Putamen (tissue), 1 donor: ENCODE measurements around the gene BBS1.
A peak's percentile ranks its signal among the peaks of the same experiment; 100 is the strongest.
"Not testable (repeated sequence)": the region's sequence is repeated elsewhere in the genome, so short reads cannot be mapped to it uniquely, and the experiment has no call there.

ENCODE experiments used
- DNase-seq: peaks from one replicate; pipeline ENCODE4 v3.0.0-alpha.2; 2016; ENCODE audit warnings: low spot score

Gene BBS1

DNA sequence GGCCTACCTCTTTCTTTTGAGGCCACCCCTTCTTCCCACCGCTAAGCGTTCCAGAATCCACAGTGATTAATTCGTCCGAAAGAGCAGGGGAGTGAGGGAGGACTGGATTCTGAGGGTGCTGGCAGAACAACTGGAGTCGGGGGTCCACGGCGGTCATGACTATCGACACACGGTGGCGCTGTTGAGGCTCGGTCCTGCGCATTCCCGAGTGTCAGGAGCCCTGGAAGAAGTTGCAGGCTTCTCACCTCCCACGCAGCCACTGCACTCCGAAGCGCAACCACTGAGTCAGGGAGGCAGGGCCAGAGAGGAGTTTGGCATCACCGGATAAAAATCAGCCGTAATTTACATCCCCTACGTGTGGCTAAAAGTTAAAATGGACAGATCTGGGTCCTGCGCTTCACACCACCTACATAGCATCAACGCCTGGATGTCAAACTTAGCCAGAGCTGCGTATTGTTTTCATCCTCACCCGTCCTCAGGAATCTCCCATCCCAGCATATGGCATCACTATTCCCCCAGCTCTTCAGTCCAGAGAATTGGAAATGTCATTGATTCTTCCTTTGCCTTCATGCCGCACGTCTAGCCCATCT, 68.7 kb downstream of the BBS1 start:
- peak; percentile 42 for DNase-seq

- no peak for DNase-seq
These were observed 70.4 kb downstream of the BBS1 start for GRCh38 chr11:66580803-66581202.

DNA sequence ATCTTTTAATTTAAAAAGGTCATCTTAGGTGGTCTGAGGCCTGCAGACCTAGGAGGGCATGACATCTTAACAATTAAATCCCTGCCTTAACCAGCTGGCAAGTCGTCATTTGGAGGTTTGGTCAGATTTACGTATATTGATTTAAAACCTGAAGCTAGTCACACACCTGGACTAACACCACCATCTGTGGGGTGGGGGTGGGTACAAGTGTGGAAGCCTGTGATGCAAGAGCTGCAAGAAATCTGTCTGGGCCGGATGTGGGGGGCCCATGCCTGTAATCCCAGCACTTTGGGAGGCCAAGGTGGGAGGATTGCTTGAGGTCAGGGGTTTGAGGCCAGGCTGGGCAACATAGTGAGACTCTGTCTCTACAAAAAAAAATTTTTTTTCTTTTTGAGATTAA, 70.8 kb downstream of the BBS1 start:
- DNase-seq, result no peak

DNA sequence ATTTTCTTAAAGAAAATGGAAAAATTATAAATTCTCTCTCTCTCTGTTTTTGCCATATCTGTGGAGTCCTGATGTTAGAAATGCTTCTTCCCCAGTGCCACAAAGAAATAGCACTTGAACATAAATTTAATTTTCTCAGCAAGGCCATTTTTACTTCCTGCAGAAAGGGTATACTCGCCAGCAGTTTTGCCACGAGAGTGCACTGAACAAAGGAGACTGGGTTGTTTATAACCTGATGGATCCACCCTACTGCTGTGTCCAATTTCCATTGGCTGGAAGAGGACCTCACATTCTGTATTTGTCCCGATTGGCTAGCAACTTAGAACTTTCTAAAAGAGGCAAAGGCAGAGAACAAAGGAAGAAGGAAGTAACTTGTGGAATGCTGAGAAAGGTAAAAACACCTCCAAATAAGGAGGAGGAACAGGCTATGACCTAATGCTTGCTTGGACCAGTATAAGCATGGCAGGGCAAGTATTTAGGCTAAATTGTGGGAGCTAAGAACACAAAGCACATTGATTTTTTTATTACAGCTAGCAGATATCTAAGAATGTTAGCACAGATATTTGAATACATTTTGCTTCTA, 72.2 kb downstream of the BBS1 start:
- not testable (repeated sequence) for DNase-seq
